Superior temporal gyrus (tissue), 1 donor: ENCODE measurements around the gene APBB2.
A peak's percentile ranks its signal among the peaks of the same experiment; 100 is the strongest.

Experiments used
- DNase-seq: peaks from one replicate; pipeline ENCODE4 v3.0.0-alpha.2; 2016; ENCODE audit errors: extremely low spot score

The APBB2 gene

DNA sequence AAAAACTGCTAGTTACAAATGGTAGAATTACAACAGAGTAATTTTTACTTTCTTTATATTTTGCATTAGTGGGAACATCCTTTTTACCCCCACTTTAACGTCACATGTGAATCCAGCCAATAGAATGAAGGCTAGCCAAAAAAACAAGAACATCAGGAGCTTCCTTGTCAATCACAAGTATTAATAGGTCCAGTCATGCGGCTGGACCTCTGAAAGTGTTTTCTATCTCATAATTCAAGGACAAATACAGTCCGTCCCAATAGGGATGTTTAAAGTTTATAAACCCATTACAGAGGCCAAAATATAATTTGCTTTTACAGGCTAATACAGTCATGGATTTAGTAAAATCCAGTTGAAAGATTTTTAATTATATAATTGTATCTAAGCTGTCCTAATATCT lies 110.7 kb downstream of the APBB2 start:
- no peak for DNase-seq

DNA sequence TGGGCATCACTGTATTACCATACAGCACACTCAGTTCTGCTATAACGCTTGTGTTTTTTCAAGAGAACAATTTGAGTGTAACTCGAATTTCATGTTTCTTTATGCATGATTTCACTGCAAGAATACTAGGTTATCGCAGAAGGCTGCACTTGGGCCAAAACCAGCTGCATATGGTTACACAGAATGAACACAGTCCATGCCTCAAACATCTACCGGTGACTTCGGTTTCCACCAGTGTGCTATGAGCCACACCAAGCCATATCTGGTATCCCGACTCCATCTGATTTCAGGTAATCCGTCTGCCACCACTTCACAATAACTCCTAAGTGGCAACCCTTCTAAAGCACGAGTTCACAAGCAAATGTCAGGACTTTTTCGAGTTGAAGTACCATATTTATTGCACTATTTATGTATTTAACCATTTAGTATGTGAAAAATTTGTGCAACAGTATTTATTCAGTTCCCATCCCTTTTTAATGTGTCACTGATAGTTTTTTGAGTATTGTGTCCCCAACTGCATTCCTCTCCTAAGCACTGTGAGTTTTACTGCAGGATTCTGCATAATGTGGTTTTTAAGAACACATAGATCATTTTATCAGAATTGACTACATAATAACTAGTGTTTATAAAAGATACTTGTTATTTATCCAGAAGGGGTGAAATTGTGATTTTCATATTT lies 111.8 kb downstream of the APBB2 start:
- DNase-seq = no peak

DNA sequence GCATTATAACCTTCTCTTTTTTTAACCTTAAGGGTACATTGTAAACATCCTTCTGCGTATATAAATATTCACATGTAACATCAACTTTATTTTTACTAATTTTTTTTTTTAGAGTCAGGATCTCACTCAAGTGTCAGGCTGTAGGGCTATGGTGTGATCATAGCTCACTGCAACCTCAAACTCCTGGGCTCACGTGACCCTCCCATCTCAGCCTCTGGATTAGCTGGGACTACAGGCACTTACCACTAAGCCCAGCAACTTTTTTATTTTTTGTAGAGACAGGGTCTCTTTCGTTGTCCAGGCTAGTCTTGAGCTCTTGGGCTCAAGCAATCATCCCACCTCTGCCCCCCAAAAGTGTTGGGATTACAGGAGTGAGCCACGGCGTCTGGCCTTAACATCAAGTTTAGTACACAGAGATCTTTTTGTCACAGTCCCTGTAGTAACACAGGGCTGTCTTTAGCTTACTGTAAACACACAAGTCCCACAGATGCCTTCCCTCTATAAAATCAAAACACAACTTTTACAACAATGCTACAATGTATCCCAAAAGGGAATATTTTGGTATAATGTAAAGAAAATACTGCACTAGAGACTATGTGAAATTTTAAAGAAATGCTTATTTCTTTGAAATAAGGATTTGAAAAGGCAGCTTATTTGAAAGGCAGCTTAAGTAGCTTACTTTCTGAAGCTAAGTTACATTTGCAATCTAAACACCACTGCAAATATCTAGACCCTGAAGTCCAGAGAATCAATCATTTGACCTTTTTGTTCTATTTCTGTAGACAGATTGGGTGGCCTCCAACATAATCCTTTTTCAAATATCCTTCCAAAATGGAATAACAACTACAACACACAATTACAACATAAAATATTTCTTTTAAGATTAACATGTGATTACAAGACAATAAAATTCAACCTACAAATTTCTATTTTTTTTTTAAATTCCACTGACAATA lies 116.0 kb downstream of the APBB2 start:
- DNase-seq = no peak

DNA sequence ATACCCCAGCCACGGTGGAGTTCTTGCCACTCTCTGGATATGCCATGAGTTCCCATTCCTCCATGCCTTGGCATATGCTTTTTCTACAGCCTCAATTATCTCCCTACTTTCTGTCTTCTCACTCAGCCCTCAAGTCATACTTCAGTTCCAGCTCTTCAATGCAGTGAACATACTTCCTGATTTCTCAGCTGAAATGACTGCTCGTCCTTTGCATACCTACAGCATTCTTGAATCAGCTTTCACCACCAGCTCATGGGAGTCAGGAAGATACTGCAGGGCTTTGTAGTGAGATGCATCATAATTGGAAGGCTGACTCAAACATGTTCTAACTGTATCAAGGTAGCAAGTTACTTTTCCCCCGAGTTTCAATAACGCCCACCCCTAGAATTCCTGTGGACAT lies 118.4 kb downstream of the APBB2 start:
- no peak for DNase-seq

DNA sequence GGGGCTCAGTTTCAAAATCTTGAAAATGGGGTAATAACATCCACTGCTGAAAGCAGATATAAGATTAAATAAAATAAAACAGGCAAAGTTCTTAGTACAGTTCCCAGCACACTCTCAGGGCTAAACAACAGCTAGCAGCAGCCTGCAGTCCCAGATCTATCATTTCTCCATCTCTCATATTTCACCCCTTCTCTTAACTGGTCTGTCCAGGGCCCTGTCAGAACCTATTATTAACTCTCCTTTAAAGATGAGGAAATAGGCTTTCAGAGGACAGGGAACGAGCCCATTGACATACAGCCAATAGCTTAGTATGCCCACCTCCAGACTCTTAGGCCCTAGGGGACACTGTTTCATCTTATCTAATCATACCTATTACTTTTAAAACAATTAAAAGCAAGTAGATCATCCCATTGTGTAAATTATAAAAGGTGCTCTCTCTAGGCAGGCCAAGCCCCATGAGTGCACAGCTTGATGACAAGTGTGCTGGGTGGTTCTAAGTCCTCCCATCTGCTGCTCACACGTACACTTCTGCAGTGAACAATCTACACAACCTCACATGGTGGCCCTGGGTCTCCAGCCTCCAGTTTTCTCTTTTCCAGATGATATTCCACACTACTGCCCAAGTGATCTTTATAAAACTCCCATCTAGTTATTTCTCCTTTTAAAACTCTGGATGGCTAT lies 119.0 kb downstream of the APBB2 start:
- DNase-seq = no peak

DNA sequence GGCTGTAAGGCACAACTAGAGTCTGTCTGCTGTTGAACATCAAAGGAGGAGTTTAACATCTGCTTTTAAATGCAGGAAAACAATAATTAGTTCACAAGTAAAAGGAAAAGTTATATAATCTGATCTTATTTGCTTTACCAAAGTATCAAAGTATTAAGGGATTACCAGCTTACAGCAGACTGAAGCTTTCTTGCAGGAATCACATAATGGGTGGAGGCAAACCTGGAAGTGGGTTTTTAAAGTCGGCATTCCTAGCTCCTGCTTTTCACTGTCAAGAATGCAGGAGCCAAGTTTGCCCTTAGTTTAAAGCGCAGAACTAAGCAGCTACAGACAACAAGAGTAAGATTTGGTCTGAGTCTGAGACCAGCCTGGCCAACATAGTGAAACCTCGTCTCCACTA lies 122.2 kb downstream of the APBB2 start:
- DNase-seq = no peak

DNA sequence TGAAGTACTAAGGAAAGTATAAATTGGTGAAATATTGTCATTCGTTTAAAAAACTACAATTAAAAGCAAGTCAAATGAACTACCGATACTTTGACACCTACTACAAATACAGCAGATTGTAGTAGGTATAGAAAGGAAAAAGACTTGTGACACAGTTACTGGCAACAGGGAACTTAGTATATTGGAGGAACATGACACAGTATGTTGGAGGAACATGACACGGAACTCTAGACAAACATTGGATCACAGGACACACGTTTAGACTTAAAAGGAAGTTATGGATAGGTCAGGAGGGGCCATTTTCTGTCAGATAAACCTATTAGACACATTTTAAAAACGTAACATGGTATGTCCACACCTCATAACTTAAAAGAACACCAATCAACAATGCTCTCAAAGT lies 132.5 kb downstream of the APBB2 start:
- DNase-seq = no peak

DNA sequence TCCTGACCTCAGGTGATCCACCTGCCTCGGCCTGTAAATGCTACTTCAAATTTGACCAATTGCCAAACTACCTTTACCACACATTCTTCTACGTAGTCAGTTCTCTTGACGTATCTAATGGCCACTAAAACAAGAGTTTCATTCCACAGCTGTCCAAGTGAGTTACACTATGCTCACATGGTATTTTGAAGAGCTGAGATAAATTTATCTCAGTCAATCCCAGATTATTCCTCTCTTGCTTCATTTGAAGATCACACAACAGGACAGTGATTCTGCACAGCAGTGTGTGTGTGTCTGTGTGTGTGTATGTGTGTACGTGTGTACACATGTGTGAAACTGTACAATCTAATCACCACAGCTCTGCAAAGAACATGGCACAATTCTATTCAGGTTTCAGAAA lies 133.4 kb downstream of the APBB2 start:
- no peak for DNase-seq

DNA sequence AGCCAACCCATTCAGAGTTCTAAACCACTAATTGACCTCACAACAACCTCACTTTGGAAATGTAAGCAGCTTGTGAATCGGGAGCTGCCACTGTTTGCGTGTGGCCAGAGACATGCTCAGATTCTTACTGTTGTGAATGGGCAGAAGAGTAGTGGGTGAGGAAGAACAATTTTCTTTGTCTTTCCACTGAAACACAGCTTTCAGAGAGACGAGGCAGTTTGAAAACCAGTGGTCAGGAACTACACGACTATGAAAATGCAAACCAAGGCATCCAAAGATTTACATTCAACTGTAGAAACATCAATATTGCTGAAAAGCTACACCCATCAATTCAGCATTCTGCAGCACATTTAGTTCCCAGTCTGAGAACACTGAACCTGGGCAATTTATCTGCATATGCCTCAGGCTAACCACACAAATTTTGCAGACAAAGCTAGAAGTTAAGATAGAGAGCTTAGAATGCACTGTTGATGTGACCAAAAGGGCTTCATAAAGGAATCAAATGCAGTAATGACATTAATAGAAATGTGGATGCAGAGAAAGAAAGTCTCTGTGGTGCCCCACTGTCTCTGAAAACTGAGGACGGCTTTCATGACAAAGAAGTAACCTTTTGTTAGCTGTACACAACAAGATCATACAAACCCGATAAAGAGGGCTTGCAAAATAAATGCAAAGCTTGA lies 134.3 kb downstream of the APBB2 start:
- peak; percentile 84 for DNase-seq

DNA sequence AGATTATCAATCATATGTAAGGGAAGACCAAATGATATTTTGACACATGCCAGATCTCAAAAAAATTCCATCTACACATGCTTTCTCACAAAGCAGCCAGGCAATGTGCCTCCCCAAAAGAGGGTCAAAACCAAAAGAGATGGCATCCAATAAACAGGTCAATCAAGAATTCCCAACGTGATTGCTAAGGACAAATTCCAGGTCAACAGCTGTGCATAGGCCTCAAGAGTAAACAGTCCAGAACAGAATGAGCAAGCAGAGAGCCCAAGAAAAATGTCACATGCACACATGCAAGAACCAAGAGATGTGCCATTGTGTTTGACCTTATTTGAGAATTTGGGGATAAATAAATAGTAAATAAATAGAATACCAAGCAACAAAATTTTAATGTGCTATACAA lies 136.7 kb downstream of the APBB2 start:
- DNase-seq = no peak

DNA sequence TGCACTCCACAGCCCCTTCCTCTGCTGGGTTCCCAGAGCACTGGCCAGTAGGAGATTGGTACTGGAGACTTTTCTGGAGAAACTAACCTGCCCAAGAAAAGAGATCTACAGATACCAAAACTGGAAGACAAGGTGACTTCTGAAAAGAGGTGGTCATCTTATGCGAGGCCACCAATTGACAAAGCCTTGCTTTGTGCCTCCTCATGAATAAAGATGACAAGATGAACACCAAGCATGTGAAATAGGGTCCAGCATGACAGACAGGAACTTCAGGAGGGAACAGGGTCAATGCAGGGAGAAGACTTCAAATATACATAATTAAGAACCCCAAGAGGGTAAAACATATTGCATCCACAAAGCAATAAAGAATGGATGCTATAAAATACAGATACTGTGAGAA lies 137.9 kb downstream of the APBB2 start:
- DNase-seq = no peak

DNA sequence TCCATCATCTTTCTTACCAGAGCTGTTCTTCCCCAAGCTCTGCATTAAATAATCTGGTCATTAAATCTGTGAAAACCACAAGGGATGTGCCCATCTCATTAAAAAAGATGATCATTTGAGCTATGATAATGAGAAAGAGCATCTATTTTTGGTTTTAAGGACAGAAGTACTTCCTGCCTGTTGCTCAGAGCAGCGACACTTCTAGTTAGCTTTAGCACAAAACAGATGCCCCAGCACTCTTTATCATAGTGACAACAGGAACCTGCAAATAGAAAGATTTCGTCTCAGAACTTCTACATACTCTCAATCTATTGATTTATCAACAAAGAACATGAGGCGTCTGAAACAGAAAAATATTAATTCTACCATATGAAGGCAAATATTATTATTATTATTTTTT lies 140.1 kb downstream of the APBB2 start:
- DNase-seq = no peak

DNA sequence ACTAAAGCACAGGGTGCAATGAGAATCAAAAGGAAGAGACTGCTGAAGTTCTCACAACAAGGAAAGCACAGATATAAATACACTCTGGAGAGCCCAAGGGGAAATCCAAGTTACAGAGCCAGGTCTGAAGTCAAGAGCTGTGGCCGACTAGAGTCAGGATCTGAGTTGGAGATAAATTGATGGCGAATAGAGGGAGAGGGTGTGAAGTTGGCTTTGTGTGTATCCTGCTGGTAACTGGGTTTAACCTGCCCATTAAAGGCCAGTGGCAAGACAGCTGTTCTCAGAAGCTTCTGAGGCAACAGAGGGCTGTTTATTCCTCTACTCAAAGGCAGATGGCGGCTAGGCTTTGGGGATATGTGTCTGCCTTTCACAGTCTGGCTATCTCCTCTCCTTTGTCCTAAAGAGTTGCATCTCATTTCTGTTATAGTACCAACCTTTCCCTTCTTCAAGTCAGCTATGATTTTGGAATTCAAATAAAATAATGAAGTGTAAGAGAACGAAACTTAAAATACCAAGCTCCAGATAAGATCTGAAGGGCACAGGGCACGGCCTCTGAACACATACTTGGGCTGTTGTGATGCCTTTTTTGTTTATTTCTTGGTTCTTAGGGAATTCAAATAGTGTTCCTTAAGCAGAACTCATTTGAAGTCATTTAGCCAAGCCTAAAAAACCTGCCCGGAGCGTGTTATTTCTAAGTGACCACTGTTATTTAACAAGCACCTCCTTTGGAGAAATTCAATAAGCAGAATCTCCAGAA lies 142.1 kb downstream of the APBB2 start:
- DNase-seq = peak; percentile 80

DNA sequence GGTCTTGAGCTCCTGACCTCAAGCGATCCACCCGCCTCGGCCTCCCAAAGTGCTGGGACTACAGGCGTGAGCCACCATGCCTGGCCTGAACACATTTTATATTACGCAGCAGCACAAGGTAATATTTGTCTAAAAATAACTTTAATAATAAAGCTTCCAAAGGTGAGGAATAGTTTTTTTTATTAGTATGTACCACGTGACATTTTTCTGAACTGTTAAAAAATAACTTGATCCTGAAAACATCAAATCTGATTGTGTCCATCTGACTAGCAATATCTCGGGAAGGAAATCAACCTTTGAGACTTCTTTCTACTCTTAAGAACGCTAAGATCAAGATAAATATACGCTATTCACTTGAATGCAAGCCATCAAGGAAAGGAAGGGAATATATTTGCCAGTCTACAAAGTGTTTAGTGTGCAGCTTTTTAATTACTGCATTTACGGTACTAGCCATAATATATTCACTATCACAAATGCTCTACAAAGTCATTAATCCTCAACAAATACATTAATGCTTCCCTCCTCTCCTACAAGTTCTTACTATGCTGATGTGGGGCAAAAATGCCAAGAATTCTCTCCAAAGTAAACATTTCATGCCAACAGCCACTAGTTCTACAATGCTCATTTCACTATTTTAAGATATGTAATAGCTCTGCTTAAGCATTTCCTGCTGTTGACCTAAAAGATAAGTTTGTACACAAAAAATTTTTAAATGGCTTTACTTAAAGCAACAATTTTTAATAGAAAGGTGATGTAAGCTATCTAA lies 143.6 kb downstream of the APBB2 start:
- DNase-seq = no peak

DNA sequence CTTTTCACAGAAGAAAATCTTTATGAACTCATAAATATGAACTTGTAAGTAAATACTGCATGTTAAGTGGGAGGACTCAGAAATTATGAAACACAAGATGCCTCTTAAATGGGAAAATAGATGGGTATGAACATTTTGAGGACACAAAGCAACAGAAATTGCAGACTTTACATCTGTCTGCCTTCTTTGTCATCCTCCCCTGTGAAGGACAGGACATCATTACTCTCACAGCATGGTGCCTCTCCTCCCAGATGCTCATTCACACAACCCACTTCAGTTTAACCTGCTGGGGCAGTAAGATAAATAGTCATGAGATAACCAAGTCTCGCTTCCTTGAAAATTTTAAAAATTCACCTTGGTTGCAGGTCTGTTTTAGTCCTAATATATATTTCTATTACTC lies 144.5 kb downstream of the APBB2 start:
- DNase-seq = no peak

DNA sequence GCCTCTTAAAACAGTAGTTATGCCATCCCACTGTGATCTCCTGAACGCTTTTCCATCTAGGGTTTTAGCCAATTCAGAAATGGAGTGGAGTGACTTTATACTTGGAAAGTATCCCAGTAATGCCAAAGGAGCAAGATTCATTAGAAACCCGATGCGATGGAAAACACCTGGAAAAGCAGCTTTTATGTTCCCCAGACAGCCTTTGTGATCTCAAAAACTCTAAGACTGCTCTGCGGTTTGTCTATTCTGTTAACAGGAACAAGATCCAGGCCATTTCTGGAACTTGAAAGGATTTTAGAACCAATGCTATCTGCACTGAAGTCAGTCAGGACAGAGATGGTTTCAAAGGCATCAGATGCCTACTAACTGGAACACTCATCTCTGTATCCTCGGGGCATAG lies 145.1 kb downstream of the APBB2 start:
- DNase-seq = no peak

DNA sequence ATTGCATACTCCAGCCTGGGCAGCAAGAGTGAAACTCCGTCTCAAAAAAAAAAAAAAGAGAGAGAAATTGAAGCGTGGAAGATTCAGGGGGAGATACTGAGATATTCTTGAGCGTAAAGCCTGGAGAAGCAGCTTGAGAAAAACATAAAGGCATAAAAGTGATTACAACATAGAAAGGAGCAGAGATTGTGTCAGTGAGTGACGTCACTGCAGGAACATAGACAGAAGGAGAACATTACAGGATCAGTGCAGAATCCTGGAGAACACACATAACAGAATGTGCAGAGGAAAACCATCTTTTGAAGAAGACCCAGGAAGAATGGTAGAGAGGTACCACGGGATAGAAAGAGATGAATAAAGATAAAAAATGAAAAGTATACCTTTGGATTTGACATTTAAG lies 147.0 kb downstream of the APBB2 start:
- no peak for DNase-seq

DNA sequence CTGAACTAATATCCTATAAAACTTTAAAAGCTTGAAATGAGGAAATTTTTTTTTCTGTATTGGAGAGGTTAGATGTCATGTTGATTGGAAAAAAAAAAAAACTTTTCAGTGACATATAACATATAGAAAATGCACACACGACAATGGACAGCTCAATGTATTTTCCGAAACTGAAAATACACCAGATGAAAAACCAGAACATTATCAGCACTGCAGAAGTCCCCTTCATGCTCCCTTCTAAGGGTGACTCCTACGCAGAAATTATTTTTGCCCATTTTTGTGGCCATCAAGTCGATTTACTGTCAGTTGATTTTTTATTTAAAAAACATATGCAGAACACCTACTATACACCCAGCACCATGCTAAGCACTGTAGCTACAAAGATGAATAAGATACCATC lies 148.3 kb downstream of the APBB2 start:
- no peak for DNase-seq

DNA sequence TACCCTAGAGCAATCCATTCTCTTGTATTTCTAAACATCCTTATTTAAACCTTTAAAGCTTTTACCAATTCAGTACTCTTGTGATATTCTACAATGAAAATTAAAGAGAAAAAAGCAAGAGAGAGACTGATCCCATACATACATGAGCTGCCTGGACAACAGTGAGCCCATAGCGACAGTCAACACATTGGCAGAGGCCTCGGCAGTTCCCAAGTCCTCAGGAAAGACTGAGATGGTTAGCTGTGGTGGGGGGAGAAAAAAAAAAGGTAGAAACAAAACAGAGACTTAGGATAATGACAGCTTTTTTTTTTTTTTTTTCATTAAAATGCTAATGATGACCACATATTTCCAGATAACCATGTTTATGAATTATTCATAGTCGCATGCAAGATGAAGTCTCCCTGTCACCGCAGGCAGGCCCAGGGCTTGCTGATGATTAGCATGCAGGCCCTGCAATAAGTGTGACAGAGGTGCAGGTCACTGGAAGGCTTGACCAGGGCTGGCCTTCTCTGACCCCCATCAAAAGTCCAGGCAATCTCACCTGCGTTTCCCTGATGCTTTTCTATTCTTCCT lies 148.8 kb downstream of the APBB2 start:
- DNase-seq = no peak

DNA sequence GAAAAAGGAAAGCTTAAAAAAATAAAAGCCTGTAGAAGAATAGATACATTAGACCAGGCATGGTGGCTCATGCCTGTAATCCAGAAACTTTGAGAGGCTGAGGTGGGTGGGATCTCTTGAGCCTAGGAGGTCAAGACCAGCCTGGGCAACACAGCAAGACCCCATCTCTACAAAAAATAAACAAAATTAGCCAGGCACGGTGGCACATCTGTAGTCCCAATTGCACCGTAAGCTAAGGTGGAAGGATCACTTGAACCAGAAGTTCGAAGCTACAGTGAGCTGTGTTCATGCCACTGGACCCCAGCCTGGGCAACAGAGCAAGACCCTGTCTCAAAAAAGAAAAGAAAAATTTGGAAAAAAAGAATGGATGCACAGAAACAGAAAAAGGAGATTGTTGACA lies 149.4 kb downstream of the APBB2 start:
- no peak for DNase-seq
